ENCODE results near the gene PDYN.

Gene PDYN

DNA sequence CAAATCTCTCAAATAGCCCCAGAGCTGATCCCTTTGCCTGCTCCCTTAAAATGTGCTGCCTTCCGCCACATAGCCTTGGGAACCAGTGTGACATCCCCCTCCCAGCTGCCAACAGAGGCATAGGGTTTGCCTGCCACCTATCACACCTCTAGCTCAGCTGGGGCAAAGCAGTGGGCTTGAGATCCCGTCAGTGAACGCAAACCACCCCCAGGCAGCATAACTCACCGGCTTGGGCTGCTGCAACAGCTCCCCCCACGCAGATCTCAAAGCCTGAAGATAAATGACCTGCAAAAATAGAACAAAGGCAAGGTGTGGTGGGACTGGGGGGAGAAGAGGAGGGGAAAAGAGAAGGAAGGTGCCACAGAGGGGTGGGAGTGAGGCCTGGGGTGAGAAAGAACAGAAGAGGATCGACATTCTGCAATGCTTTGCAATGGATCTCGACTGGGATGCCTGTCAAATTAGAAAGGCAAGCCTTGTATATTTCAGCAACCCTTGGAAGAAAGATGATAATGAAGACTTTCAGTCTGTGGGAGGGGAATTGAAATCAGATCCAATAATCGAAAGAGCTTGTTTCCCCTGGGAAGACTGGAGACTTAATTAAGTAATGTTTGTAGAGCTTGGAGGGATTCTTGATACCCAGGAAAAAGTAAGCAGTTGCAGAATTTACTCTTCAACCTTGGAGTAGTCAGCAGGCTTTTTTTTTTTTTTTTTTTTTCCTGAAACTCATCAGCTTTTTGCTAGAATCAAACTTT, 1.3 kb downstream of the PDYN start:
- H3F3A ChIP-seq (ENCODE audit: insufficient read depth) = no peaks in the 10 kb centered on the region
- H3K9me3 ChIP-seq (ENCODE audit: insufficient read depth, low read length) = no peaks in the 10 kb centered on the region
- H3K4me3 ChIP-seq (ENCODE audit: insufficient read depth, low read length, poor library complexity, severe bottlenecking) = no peak overlapping the region
- H3K27me3 ChIP-seq (ENCODE audit: low read length) = no peaks in the 10 kb centered on the region
- H3K79me2 ChIP-seq (ENCODE audit: insufficient read depth, low read length) = no peaks in the 10 kb centered on the region
- H3K9ac ChIP-seq (ENCODE audit: low read length) = no peak overlapping the region
- TF ChIP-seq EZH2phosphoT487 (conservative IDR thresholded peaks at IDR 0.05; ENCODE audit: low read length) (no peak), CTCF (IDR thresholded peaks at IDR 0.05; ENCODE audit: insufficient read depth, low read length, poor library complexity, severe bottlenecking) (no peak)
- H3K9me2 ChIP-seq (replicated peaks; ENCODE audit: insufficient read depth, low read length) = no peaks in the 10 kb centered on the region
- no peaks in the 10 kb centered on the region for H3K36me3 ChIP-seq (ENCODE audit: low read length)
- H2AFZ ChIP-seq (ENCODE audit: low read depth, low read length, severe bottlenecking) = no peak overlapping the region
- H3K27ac ChIP-seq (ENCODE audit: low read depth, low read length) = no peak overlapping the region
- no peaks in the 10 kb centered on the region for H4K20me1 ChIP-seq (ENCODE audit: low read depth, low read length)
- no peak overlapping the region for H3K4me2 ChIP-seq (ENCODE audit: low read depth, low read length, poor library complexity, severe bottlenecking)

DNA sequence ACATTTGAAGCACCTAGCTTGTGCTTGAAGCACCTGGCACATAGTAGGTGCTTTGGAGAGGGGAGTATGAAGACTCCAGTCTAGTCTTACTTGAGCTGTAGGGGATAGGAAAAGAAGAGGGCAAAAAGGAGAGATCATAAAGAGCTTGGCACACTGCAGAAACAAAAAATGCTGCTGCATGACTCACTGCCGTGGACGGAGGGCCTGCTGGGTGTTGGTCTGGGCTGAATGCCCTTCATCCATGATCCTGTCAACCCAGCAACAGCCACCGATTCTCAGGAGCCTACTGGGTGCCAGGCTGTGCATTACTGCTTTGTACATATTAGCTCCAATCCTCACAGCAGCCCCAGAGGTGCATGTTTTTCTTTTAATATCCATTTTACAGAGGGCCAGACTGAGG, 6.0 kb downstream of the PDYN start:
- H3K4me2 ChIP-seq (ENCODE audit: low read depth, low read length, poor library complexity, severe bottlenecking) = no peak overlapping the region
- H2AFZ ChIP-seq (ENCODE audit: low read depth, low read length, severe bottlenecking) = no peak overlapping the region
- H3K9ac ChIP-seq (ENCODE audit: low read length) = no peak overlapping the region
- H3K4me3 ChIP-seq (ENCODE audit: insufficient read depth, low read length, poor library complexity, severe bottlenecking) = no peak overlapping the region
- no peaks in the 10 kb centered on the region for H3F3A ChIP-seq (ENCODE audit: insufficient read depth)
- no peak overlapping the region for H3K27ac ChIP-seq (ENCODE audit: low read depth, low read length)
- TF ChIP-seq EZH2phosphoT487 (conservative IDR thresholded peaks at IDR 0.05; ENCODE audit: low read length) (no peak), CTCF (IDR thresholded peaks at IDR 0.05; ENCODE audit: insufficient read depth, low read length, poor library complexity, severe bottlenecking) (no peak)
- H3K36me3 ChIP-seq (ENCODE audit: low read length) = no peaks in the 10 kb centered on the region
- no peaks in the 10 kb centered on the region for H3K79me2 ChIP-seq (ENCODE audit: insufficient read depth, low read length)
- no peaks in the 10 kb centered on the region for H3K9me3 ChIP-seq (ENCODE audit: insufficient read depth, low read length)
- H4K20me1 ChIP-seq (ENCODE audit: low read depth, low read length) = no peaks in the 10 kb centered on the region
- no peaks in the 10 kb centered on the region for H3K9me2 ChIP-seq (replicated peaks; ENCODE audit: insufficient read depth, low read length)
- H3K27me3 ChIP-seq (ENCODE audit: low read length) = no peaks in the 10 kb centered on the region

DNA sequence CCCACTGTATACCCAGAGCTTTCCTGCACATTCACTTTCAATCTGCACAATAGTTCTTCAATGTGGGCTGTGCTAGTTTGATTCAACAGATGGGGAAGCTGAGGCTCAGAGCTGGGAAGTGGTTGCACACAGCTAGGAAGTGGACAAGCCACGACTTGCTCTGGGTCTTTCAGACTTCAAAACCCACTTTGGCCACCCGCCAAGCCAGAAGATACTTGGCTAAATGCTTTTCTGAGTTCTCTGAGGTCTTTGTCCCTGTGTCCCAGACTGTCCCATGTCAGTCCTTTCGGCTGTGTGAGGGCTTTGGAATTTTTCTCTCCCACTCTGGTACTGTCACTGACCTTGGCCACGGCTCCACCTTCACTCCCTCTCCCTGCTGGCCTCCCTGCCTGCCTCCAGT, 10.6 kb downstream of the PDYN start:
- H3K27me3 ChIP-seq (ENCODE audit: low read length) = no peaks in the 10 kb centered on the region
- H3K36me3 ChIP-seq (ENCODE audit: low read length) = no peaks in the 10 kb centered on the region
- H3K4me2 ChIP-seq (ENCODE audit: low read depth, low read length, poor library complexity, severe bottlenecking) = no peak overlapping the region
- no peaks in the 10 kb centered on the region for H4K20me1 ChIP-seq (ENCODE audit: low read depth, low read length)
- no peak overlapping the region for H3K9ac ChIP-seq (ENCODE audit: low read length)
- TF ChIP-seq EZH2phosphoT487 (conservative IDR thresholded peaks at IDR 0.05; ENCODE audit: low read length) (no peak), CTCF (IDR thresholded peaks at IDR 0.05; ENCODE audit: insufficient read depth, low read length, poor library complexity, severe bottlenecking) (no peak)
- no peak overlapping the region for H3K27ac ChIP-seq (ENCODE audit: low read depth, low read length)
- H3K4me3 ChIP-seq (ENCODE audit: insufficient read depth, low read length, poor library complexity, severe bottlenecking) = no peak overlapping the region
- H3K9me2 ChIP-seq (replicated peaks; ENCODE audit: insufficient read depth, low read length) = no peaks in the 10 kb centered on the region
- H3F3A ChIP-seq (ENCODE audit: insufficient read depth) = no peaks in the 10 kb centered on the region
- H3K79me2 ChIP-seq (ENCODE audit: insufficient read depth, low read length) = no peaks in the 10 kb centered on the region
- H2AFZ ChIP-seq (ENCODE audit: low read depth, low read length, severe bottlenecking) = no peak overlapping the region
- no peaks in the 10 kb centered on the region for H3K9me3 ChIP-seq (ENCODE audit: insufficient read depth, low read length)

All from SU-DHL-6 (cell line).